NCI-H345 treated with DMSO at 0.1 percent for 48 hours (cell line): Measurements from ENCODE around the gene ONECUT3.
"Not testable (repeated sequence)": the region's sequence is repeated elsewhere in the genome, so short reads cannot be mapped to it uniquely, and the experiment has no call there.

ENCODE experiments used
- DNase-seq: peaks from one replicate; lab custom pipeline; 2025; ENCODE audit not compliant: unreplicated experiment; lab: John Stamatoyannopoulos, UW

ONECUT3 gene

DNA sequence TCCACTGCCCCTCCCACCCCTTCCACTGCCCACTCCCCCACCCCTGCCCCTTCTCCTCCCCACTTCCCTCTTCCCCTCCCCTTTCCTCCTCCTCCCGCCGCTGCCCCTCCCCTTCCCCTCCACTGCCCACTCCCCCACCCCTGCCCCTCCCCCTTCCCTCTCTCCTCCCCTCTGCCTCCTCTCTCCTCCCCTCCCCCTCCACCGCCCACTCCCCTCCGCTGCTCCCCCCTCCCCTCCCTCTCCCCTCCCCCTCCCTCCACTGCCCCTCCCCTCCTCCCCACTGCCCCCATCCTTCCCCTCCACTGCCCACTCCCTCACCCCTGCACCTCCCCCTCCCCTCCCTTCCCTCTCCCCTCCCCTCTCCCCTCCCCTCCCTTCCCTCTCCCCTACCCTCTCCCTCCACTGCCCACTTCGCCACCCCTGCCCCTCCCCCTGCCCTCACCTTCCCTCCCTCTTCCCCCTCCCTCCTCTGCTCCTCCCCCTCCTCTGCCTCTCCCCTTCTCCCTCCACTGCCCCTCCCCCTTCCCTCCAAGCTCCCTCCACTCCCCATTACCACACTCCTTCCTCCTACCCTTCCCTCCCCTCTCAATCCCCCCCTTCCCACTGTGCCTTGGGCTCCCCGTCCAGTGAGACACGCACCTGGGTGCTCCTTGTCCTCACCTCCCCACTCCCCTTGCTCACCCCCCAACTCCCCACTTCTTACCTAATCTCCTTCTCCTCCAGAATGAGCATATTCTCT, 36.9 kb downstream of the ONECUT3 start:
- DNase-seq = no peak

DNA sequence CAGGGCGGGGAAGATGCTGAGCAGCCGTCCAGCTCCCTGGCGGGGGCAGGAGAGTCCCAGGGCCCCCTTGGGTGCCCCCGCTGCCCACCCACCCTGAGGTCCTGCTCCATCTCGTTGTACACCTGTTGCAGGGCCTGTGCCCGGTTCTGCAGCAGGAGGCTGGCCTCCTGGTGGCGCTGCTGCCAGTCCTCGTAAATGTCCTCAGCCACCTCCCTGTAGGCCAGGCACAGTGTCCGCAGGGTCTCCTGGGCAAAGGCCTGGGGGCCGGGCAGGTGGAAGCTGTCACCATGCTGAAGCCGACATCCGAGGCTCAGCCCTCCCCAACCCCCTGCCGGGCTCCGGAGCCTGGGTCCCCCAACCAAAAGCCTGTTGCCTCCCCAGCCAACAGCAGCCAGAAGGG, 38.6 kb downstream of the ONECUT3 start:
- no peak for DNase-seq

GRCh38 chr19:1794424-1795172, 41.3 kb downstream of the ONECUT3 start:
- DNase-seq = no peak

DNA sequence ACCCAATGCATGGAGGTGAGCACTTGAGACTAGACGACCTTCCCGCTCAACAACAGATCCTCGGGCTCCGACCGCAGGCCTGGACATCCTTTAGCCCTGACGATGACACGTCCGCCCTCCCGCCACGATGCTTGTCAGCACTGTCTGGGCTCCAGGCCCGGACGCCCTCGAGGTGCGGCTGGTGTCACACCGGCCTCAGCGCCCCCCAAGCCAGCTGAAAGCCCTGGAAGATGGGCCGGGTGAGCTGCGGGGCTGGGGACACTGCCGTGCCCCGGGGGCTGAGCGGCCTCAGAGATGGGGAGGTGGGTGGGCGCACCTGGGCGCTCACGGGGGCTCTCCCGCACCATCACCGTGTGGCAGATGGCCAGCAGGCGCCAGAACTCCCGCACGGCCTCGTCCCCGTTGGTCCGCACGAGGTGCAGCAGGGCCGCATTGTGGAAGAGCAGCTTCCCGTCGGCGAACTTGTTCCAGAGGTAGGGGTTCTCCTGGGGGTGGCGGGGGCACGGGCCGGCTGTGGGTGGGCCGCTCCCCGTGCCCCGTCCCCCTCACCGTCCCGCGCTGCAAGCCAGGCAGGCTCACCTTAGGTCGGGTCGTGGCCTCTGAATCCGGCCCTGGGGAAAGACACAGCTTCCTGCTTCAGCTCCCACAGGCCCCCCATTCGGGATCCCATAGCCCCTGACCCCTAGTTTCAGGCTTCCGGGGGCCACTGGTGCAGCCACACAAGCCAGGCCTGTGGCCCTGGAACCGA, 43.3 kb downstream of the ONECUT3 start:
- DNase-seq = no peak

GRCh38 chr19:1797313-1797712, 44.0 kb downstream of the ONECUT3 start:
- not testable (repeated sequence) for DNase-seq

DNA sequence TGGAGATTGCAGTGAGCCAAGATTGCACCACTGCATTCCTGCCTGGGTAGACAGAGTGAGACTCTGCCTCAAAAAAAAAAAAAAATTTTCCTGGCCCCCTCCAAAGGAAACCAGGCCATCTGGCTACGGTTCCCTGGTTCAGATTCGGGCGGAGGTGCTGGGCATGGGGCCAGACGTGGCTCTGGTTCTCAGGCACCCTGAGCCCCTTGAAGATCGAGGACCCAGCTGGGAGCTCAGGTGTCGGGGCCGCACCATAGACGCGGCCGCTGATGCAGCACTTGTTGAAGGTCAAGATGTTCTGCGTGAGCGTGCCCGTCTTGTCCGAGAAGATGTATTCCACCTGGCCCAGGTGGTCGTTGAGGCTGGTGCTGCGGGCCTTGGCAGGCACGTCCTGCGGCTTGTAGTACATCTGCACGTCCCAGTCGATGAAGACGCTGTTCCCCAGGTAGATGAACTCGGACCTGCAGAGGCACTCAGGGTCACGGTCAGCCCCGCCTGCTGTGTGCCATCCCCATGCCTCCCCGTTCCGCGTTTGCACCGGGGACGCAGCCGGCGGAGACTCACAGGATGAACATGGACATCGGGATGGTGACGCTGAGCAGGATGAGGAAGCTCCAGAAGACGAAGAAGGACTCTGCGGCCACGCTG, 46.5 kb downstream of the ONECUT3 start:
- DNase-seq = no peak

GRCh38 chr19:1804858-1805257, 51.6 kb downstream of the ONECUT3 start:
- no peak for DNase-seq

- DNase-seq = no peak
Measured at GRCh38 chr19:1805401-1806183, 52.3 kb downstream of the ONECUT3 start.

DNA sequence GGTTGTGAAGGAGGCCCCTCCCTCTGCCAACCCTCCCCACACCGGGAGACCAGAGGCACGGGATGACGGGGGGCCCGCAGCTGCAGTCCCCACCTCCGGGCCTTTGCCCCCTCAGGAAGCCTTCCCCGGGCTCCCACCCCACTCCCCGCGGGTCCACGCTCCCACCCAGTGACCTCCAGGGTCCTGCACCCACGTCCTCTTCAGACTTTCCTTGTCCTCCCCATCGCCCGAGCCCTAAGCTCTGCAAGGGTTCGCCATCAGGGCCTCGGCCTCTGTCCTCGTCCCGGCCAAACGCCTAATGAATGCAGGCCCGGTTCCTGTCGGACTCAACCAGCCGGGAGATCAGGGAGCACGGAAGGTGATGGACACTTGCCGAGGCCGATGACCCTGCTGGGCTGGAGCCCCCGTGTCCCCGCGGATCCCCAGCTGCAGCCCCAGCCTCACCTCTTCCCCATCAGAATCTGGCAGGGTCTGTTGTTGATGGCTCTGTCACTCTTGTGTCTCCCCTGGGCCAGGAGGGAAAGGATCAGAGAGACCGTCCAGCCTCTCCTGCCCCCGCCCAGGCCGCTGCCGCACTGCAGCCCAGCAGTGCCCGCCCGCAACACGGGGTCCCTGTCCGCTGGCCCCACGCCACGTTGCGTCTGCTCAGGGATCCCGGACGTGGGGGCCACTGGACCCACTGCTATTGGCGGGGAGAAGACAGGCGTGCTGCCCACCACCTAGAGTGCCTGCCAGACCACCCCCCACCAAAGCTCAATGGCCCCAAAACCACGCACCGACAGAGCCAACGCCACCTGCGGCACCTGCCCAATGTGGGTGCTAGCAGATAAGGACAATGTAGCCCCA, 53.1 kb downstream of the ONECUT3 start:
- DNase-seq = no peak

DNA sequence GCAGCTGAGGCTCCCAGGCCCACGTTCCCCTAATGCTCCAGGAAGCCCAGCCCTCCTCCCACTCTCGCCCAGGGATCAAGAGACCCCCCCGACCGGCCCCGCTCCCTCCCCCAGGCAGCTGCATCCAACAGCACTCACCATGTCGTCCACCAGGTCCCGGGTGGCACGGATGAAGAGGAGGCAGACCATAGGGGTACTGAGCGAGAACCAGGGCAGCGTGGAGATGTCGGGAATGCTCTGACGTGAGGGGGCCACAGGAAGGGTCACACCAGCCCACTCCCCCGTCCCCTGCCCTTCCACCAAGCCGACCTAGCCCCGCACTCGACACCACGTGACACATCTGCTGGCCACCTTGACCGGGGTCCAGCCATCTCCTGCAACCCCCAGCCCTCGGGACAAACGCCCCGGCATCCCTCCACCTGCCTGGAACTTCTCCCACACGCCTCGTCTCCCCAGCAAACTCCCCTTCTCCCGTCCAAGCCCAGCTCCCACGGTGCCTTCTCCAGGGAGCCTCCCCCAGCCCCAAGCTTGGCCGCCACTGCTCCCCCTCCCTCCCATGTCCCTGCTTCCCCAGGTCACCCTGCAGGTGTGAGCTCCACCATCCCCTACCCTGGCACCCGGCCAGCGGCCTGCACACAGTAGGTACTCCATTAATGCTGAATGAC, 53.9 kb downstream of the ONECUT3 start:
- DNase-seq = no peak

GRCh38 chr19:1807695-1808394, 54.5 kb downstream of the ONECUT3 start:
- no peak for DNase-seq

DNA sequence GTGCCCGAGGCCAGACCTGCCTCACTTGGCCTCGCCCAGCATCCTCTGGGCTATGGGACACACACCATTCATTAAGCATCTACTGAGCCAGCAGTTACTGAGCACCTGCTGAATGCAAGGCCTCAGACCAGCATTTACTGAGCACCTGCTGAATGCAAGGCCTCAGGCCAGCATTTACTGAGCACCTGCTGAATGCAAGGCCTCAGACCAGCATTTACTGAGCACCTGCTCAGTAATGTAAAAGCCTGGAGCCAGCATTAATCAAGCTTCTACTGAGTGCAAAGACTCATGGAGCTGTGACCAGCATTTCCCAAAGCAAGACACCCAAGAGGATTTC, 55.1 kb downstream of the ONECUT3 start:
- DNase-seq = no peak

DNA sequence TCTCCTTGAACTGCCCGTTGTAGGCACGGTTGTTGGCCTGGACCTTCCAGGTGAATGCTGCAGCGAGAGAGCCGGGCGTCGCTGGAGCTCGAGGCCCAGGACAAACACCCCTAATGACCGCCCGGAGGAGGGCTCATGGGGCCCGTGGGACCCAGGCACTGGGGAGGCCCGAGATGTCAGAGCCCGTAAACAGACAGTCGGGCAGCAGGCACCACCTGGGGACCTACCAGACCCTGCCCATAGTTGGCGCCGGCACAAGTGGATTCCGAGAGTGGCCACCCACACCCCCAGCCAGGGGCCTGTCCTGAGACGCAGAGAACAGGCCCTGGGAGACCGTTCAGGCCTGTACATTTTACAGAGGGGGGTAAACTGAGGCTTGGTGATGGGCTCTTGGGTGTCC, 56.4 kb downstream of the ONECUT3 start:
- DNase-seq = no peak

DNA sequence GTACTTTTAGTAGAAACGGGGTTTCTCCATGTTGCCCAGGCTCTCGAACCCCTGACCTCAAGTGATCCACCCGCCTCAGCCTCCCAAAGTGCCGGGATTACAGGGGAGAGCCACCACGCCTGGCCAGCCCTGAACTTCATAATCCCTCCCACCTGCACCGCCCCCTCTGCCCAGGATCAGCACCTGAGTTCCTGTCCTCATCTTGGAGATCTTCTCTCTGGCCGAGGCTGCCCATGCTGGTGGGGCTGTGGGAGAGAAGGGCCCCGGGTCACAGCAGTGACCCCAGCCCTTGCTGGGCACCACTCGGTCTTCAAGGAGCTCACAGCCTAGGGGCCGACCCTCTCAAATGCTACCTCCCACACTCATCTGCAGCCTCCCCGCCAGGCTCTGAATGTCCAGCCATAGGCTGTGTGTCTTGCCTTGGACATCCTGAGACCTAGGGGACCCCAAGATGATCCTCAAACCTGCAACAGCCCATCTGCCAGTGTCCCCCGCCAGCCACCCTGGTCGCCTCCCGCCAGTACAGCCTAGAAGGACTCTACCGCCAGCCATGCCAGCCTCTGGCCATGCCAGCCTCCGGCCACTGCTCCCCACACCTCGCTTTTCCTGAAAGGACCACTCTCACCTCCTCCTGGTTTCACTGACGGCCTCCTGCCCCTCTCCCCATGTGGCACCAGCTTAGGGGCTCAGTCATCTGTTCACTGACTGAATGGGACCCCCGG, 57.3 kb downstream of the ONECUT3 start:
- no peak for DNase-seq

DNA sequence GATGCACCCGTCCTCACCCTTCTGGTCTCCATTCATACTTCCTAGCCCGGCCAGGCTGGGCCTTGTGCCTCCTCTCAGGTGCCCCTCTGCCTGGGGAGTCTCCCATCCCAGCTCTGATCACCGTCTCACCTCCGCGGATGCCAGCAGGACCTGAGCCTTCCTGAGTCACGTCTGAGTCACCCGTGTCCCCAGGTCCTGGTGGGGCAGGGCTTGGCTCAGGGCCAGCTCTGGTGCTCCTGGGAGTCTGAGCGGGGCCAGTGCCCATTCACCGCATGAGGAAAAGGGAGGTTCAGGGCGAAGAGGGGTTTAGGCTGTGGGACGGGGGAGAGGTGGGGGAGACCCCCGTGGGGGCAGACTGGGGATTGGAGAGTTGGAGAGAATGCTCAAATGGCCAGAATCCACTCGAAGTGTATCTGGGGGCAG, 58.2 kb downstream of the ONECUT3 start:
- no peak for DNase-seq

DNA sequence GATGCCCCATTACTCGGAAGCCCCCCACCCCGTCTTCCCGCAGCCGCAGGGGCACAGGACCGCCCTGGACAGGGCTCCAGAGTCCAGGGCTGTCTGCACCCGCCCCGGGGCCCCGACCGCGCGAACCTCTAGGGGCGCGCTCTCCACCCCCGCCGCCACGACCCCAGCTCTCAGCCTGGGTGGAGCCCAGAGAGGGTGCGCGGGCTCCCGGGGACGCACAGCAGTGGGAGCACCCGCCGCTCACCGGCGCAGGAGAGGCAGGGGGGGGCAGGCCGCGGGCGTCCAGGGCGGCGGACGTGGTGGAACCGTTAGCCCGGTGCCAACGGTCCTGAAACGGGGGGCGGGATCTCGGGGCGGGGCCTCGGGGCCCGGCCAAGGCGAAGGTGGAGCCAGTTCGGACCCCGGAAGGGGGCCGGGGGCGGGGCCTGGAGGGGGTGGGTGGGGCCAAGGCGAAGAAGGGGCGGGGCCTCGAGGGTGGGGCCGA, 58.7 kb downstream of the ONECUT3 start, which contains the start of gene ATP8B3:
TSS of gene ATP8B3 (minus strand) at position 335 of the 484 bp plus-strand sequence. CDS start 540 bp downstream, outside the sequence.
- no peak for DNase-seq

- DNase-seq = peak; percentile 72
Measured at GRCh38 chr19:1812426-1813191, 59.3 kb downstream of the ONECUT3 start.
